GM18858 (cell line): ENCODE measurements around the gene LRRC55.

Experiments
- ATAC-seq: cut with Tn5 transposase; IDR thresholded peaks from one replicate; pipeline ENCODE4 v1.9.1; 2021; ENCODE audit not compliant: unreplicated experiment

The LRRC55 gene

DNA sequence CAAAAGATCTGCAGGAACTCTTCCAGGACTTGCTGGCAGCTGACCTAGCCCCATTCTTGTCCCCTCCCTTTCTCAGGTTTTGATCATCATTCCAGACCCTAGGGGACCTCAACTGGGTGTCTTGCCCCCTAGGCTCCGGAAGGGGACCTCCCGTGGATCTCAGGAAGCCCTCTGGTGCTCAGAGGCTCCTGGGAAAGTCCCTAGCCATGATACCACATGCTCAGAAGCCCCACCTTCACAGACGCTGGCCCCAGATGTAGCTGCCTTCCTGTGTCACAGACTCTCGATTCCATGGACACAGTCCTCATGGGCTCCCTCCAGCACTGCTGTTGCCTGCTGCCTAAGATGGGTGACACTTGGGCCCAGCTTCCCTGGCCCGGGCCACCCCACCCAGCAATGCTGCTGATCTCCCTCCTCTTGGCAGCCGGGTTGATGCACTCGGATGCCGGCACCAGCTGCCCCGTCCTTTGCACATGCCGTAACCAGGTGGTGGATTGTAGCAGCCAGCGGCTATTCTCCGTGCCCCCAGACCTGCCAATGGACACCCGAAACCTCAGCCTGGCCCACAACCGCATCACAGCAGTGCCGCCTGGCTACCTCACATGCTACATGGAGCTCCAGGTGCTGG is at the start of gene LRRC55:
TSS of gene LRRC55 (plus strand) at position 276 of the 628 bp plus-strand sequence. CDS start at position 346, 70 bp downstream.
- ATAC-seq, result no peak

GRCh38 chr11:57133366-57134038 is 48.3 kb upstream of the LRRC55 start:
- ATAC-seq, result no peak

GRCh38 chr11:57134284-57134683 is 47.5 kb upstream of the LRRC55 start:
- no peak for ATAC-seq

- ATAC-seq, result no peak
Measured at GRCh38 chr11:57135020-57135751, 46.6 kb upstream of the LRRC55 start.

DNA sequence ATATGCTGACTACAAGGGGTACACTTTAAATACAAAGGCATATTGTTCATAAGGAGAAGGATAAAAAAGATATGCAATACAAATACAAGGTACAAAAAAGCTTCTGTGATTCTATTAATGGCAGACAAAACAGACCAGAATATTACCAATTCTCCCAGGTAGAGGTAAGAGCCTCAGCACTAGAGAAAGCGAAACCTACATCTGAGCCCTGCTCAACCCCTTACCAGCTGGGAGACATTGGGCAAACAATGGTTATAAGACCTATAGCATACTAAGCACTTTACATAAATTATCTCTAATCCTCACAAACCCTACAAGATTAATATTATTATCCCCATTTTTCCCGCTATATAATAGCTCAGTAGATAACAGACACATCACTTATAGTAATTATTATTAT is 41.2 kb upstream of the LRRC55 start:
- no peak for ATAC-seq

GRCh38 chr11:57143459-57143858 is 38.3 kb upstream of the LRRC55 start:
- ATAC-seq, result no peak

DNA sequence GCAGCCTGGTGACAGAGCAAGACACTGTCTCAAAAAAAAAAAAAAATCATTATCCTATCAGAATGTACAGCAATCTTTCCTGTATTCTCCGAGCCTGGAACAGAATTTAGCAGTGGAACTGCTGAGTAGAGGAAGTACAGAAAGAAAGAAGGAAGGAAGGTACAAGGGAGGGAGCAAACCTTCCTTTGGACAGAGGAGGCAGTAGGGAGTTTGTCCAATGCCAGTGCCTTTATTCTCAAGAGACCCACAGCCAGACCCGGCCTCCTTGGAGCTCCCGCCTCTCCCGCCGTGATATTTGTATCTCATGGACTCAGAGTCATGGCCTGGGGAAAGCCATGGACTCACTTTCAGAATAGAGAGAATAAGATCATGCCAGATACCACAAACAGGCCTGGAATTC is 37.7 kb upstream of the LRRC55 start:
- ATAC-seq, result no peak

DNA sequence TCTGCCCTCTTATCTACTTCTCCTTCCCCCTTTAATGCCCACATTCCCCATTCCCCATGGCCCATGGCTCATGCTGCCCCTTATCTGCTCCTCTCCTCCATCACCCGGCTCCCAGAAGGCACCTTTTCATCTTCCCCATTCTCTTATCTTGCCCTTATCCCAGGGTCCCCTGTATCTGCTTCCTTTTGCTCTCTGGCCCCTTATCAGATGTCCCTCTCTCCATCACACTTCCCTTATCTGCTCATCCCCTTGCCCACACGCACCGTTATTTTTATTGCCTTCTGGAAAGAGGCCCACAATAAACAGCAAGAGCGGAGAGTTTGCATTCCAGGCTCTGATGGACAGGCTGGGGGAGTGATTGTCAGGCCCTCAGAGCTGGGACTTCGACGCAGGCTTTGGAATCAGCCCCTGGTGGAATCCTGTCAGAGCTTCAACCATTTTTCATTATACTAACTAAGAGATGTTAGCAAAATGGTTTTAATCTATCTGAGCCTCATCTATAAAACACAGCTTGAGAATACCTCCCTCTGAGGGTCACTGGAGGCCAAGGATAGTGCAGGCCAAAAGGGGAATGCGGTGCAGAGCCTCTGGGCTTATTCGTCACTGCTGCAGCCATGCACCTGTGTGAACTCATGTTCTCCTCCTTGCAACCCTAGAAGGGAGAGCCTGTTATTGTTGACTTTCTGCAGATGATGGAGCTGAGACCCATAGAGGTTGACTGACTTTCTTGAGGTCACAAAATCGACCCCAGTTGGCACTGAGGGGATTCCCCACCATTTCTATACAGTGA is 37.0 kb upstream of the LRRC55 start:
- ATAC-seq, result no peak

DNA sequence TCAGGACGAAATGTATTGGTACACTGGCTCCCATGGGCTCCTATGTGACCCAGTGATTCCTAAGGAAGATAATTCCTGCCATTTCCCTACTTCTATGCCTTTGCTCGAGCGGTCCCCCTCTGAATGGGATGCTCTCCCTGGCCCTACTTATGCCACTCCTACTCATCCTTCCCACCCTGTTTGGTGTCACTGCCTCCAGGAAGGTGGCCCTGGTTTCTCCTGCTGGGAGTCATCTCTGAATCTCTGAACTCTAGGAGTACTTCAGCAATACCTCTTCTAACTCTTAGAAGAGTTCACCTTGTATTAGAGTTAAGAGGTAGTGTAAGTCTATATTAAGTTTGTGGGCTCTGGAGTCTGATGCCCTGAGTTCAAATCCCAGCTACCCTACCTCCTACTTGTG is 35.5 kb upstream of the LRRC55 start:
- ATAC-seq, result no peak

- no peak for ATAC-seq
Measured at GRCh38 chr11:57148621-57149020, 33.1 kb upstream of the LRRC55 start.

- ATAC-seq, result no peak
Measured at GRCh38 chr11:57150454-57150917, 31.3 kb upstream of the LRRC55 start.

- no peak for ATAC-seq
Measured at GRCh38 chr11:57152134-57152533, 29.6 kb upstream of the LRRC55 start.

DNA sequence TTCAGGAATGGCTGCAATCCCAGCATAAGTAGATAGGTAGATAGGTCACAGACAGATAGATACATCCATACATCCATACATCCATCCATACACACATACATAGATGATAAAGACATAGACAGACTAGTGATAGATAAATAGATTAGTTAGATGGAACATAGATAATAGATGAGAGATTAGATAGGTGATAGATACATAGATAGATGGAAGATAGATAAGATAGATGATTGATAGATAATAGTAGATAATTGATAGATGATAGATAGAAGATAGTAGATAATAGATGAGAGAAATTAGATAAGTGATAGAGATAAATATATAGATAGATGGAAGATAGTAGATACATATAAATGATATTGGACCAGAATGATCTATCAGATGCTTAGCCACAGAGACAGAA is 28.3 kb upstream of the LRRC55 start:
- no peak for ATAC-seq

- no peak for ATAC-seq
Measured at GRCh38 chr11:57154739-57155138, 27.0 kb upstream of the LRRC55 start.

DNA sequence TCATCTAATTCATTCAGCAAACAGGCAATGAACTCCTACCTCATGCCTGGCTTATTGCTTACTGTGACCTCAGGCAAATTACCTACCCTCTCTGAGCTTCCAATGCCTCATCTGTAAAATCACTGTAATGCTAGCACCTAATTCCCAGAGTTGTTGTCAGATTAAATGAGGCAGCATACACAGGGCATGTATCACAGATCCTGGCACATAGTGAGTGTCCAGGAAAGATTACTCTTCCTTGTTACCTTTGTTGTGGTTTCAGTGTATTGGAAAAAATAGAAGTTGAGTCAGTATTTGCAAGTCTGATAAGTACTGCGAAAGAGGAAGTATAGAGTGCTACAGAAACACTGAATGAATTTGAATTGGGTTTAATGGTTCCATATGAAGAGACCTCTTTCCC is 26.4 kb upstream of the LRRC55 start:
- no peak for ATAC-seq

DNA sequence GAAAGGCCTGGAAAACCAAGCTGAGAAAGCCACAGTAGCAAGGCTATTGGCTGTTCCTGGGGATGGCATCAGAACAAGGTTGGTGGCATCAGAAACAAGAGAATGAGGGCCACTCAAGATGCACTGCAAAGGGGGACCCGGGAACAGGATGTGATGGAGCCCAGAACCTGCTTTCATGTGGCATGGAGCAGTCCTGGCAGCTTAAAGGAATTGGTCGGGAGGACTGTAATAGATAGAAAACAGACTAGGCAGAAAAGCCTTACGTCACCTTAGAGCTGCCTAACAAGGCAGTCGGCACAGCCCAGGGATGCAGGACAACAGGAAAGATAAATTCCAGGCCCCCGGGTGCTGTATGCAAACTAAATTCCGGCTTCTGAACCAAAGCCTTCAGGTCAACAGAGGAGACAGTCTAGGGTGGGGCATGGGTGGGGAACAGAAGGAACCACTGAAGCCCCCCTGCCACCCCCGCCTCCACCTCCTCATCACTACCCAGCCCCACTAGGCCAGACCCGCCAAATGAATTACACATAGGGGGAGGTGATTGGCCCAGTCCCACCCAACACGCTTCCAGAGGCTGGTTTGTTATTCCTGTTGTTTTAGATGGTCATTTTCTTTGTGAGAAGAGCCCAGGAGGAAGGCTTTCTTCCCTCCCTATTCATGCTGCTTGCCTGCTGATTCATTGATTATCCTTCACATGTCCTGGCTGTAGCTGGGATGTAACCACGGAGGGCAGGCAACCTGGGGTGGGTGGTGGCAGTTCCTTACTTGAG is 25.7 kb upstream of the LRRC55 start:
- ATAC-seq, result no peak

GRCh38 chr11:57156928-57157327 is 24.8 kb upstream of the LRRC55 start:
- ATAC-seq, result no peak

DNA sequence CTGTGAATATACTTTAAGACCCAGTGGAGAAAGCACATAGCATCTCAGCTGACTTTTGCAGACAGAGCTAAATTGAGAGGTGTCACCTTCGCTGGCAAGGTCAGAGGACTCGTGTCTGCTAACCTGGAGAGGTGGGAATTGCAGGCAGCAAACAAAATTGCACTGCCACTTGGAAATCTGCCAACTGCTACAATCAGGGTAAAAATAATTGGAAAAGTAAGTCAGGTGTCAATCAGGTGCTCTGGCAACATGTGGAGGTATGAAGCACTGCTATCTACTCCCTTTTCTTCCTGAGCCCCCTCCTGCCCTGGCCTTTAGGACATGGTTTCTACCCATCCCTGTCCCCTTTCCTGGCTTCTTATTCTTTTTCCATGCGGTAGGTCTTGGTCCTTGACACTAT is 24.1 kb upstream of the LRRC55 start:
- ATAC-seq, result no peak

DNA sequence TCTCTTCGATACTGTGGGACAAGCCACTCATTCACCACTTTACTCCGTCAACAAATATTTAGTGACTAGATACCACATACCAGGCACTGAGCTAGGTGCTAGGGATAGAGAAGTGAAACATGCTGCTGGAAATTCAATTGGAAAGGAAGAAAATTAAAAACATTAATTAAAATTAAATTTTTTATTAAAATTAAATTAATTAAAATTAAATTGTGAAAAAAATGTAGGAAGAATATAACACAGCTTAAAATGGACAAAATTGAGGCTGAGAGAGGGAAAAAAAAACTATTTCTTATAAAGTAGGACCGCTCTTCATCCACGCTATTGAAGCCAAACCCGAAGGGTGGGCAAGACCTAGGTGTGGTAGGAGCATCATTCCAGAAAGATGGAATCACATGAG is 23.6 kb upstream of the LRRC55 start:
- no peak for ATAC-seq

DNA sequence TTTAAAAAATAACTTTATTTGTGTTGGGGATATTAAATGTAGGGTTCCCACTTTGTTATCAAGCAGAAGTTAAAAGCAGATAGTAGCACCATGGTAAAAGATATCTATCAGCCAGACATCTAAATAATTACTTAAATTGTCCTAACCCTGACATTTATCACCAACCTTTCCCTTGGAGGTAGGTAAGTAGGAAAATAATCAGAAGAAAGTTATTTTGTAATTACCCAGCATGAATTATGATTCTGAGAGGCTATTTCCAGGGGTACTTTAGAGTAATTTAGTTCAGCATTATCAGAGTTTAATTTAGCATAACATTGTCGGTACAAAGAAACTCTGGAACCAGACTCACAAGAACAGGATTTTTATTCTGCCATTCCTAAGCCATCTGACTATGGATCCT is 23.2 kb upstream of the LRRC55 start:
- no peak for ATAC-seq

- ATAC-seq, result no peak
Measured at GRCh38 chr11:57160665-57161064, 21.1 kb upstream of the LRRC55 start.
